GM12801 (cell line): Measurements from ENCODE around the gene OPN3.

Source experiments
- TF ChIP-seq, protein P1 (sequence below): IDR thresholded peaks from one replicate; pipeline ENCODE4 v1.5.1; 2011; ENCODE audit warnings: control low read depth; ENCODE audit not compliant: insufficient read length; ENCODE audit errors: extremely low read depth

The OPN3 gene

DNA sequence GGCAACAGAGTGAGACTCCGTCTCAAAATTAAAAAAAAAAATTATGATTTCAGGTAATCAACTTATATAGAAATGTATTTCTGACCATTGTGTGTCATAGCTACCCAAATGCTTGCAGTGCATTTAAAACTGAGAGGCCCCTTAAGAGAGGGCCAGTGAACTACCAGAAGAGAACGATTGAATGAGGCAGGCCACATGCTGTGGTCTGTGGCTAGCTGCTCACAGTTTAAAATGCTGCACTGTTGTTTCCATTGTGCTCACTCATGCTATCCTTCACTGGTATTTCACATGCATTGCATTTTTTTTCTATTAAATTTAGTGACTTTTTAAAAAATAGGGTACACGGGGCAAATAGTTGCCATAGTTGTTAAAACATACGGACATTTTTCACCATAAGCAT, 26.0 kb downstream of the OPN3 start:
- TF ChIP-seq, protein P1, sequence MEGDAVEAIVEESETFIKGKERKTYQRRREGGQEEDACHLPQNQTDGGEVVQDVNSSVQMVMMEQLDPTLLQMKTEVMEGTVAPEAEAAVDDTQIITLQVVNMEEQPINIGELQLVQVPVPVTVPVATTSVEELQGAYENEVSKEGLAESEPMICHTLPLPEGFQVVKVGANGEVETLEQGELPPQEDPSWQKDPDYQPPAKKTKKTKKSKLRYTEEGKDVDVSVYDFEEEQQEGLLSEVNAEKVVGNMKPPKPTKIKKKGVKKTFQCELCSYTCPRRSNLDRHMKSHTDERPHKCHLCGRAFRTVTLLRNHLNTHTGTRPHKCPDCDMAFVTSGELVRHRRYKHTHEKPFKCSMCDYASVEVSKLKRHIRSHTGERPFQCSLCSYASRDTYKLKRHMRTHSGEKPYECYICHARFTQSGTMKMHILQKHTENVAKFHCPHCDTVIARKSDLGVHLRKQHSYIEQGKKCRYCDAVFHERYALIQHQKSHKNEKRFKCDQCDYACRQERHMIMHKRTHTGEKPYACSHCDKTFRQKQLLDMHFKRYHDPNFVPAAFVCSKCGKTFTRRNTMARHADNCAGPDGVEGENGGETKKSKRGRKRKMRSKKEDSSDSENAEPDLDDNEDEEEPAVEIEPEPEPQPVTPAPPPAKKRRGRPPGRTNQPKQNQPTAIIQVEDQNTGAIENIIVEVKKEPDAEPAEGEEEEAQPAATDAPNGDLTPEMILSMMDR = no peak

DNA sequence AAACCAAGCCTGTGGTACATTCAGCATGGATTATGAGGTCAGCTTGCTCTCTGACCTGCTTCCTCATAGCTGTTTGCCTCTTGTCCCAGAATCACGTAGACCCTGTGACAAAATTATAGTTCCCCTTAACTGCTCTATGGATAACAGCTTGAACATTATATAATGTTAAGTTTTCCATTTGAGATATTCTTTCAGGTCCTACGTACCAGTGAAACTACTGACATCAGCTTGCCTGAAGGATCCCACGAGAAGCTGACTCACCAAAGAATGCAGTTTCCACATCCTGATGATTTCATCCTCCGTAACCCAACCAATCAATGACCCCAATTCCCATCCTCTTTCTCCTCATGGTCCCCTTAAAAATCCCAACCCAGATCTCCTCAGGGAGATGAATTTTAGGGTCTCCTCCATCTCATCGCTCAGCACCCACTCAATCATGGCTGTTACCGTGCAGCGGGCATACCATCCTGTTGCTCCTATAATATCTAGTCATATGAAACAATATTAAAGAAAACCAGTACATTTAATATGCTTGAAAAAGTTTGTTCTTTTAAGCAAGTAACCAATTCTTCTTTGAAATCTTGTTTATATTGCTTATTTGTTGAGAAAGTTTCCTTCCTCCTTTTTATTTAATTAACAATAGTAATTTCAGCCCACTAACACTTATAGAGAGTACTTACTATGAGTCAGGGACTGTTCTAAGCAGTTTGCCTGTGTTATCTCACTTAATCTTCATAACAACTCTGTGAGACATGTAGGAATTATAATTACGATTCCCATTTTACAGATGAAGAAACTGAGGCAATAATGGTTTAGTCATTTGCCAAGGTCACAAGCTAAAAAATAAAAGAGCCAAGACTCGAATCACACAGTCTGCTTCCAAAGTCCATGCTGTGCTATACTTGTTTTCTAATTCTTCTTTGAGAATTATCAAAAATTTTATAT, 27.4 kb downstream of the OPN3 start:
- TF ChIP-seq, protein P1 = no peak

DNA sequence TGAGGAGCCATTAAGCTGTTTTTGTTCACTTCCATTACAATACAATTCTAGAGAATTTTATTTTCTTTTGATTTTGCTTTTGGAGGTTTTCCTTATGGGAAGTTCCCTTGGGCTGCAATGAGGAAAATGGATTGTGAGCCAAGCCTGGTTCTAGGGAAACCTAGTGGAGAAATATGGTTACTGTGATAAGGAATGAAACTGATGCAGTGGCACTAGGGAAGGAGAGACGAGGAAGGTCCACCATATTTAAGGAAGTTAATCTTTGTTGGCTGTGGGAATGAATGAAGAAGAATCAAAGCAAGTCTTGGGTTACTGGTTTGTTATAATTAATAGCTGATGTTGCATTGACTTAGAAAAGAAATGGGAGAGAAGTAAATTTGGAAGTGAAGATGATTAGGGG, 28.4 kb downstream of the OPN3 start:
- TF ChIP-seq, protein P1 = no peak

DNA sequence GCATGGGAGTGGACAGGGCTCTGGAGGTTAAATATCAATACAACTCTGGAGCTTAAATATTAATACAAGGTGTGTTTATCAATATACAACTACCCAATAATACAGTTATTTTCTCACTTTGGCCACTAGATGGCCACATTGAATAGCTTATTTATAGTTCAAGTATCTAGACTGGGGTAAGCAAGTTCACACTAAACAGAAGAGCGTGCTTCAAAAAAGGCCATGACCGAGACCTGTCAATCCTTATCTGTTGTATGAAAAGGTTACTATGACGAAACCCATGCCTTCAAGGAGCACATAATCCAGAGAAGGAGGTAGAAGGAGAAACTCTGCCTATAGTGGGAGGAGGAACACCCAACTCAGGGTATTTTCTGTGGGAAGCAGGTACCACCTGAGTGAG, 29.1 kb downstream of the OPN3 start:
- TF ChIP-seq, protein P1 = no peak

DNA sequence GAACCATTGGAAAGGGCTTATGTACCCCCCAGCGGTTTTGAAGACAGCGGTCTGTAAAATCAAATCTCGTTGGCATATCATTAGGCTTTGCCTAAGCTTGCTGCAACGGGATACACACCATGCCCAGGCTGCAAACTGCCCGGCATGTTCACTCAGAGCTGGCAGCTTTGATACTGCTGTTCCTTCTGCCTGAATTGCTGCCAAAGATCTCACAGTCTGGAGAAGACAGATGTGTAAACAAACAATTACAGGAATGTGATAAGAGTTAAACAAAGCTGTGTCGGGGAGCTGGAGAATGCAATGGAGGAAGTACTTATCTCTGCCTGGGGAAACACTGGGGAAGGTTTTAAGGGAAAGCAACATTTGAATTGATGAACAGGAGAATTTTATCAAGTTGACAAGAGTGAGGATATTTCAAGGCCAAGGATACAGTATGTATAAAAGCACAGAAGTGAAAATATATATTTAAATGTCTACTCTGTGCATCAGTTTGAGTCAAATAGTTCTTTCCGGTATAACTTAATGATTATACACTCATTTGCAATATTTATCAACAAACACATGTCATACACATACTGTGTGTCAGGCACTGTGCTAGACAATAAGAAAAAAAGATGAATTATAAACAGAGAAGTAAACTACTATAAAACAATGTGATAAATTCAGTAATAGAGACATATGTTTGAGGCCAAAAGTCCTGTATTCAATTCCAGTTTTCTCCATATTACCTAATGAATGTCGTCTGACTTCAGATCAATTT, 29.9 kb downstream of the OPN3 start:
- TF ChIP-seq, protein P1 = no peak

DNA sequence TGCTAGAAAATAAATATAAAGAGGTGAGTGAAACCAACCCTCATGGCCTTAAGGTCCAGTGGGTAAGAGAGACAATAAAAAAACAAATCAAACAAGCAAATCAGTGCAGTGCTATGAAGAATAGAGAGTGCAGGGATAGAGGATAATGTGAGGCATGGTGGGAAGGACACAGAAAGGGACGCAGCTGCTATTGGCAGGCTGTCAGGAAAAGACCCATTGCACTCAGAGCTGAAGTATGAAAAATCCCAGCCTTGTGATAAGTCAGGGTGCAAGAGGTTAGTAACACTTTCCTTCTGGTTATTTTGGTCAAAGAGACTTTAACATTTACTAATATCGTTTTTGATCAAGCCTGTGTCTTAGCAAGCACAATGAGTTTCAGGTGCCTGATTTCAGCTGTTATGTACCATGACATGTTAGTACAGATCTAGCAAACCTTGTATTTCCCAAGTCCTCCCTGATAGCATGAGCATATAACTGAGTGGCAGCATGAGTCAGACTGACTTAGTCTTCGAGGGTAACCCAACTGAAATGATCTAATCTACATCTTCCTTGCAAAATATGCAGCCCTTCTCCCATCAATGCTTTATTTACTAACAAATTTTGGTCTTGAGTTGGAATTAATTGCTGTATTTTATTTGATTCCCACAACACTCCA, 31.7 kb downstream of the OPN3 start:
- TF ChIP-seq, protein P1 = no peak

DNA sequence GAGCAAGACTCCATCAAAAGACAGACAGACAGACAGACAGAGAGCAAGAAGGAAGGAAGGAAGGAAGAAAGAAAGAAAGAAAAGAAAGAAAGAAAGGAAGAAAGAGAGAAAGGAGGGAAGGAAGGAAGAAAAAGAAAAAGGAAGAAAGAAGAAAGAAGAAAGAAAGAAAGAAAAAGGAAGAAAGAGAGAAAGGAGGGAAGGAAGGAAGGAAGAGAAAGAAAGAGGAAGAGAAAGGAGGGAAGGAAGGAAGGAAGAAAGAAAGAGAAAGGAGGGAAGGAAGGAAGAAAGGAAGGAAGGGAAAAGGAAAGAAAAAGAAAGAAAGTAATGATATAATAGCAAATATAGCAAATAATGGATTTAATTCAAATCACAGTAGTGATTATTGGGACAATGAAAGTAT, 32.7 kb downstream of the OPN3 start:
- TF ChIP-seq, protein P1 = no peak
